ENCODE results near the gene TBC1D22A. TPM values are rescaled to one million over a fixed set of nuclear protein-coding genes. Genes with fewer than 3 reads are reported as not detected.
"Not testable (repeated sequence)": the region's sequence is repeated elsewhere in the genome, so short reads cannot be mapped to it uniquely, and the experiment has no call there.

The TBC1D22A gene
- total RNA-seq, 3 donors from 2014 or later, result 35.6 to 51.9 (median 41.8) TPM

- Histone ChIP-seq H3K36me3 (ENCODE audit: low read depth) (no peaks in the 10 kb centered on the region), H3K4me3 (no peak overlapping the region), H3K4me1 (ENCODE audit: low read depth) (peaks cover 67% of the 10 kb centered on the region)
Observed at GRCh38 chr22:46730568-46731245, 31.7 kb upstream of the TBC1D22A start.

GRCh38 chr22:46731246-46732040 lies 31.0 kb upstream of the TBC1D22A start:
- Histone ChIP-seq H3K9me3 (no peaks in the 10 kb centered on the region), H3K4me3 (no peak overlapping the region), H3K36me3 (ENCODE audit: low read depth) (no peaks in the 10 kb centered on the region), H3K4me1 (ENCODE audit: low read depth) (peaks cover 70% of the 10 kb centered on the region)
- intact Hi-C loops (cut with DNase I, micrococcal nuclease), result no loop called here
- no peak for TF ChIP-seq CTCF (IDR thresholded peaks at IDR 0.05)
- DNase-seq, result peak; percentile 74 to 81 (median 79)
- peak; percentile 76 for ATAC-seq

More at GRCh38 chr22:46730568-46731245, 31.7 kb upstream of the TBC1D22A start:
- no peak for TF ChIP-seq CTCF (IDR thresholded peaks at IDR 0.05)
- H3K9me3 ChIP-seq, result no peaks in the 10 kb centered on the region
- ATAC-seq (no peak), DNase-seq (no peak)
- intact Hi-C loops (cut with DNase I, micrococcal nuclease), result no loop called here

DNA sequence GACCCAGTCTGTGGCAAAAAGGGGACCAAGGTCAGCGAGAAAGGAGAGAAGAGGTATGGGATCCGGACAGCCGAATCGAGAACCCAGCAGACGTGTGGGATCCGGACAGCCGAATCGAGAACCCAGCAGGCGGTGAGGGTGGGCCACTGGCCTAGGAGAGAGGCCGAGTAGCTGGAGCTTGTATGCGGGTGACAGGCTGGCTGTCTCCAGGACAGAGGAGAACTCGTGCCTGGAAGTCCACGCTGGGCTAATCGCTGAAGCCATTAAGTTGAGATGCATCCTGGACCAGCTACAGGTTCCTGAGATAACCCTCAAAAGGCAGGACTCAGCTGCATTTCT lies 30.4 kb upstream of the TBC1D22A start:
- DNase-seq, result peak in 1 of 3 donors; percentile 49
- Histone ChIP-seq H3K4me1 (ENCODE audit: low read depth) (peaks cover 70% of the 10 kb centered on the region), H3K9me3 (no peaks in the 10 kb centered on the region), H3K36me3 (ENCODE audit: low read depth) (no peaks in the 10 kb centered on the region), H3K4me3 (no peak overlapping the region)
- intact Hi-C loops (cut with DNase I, micrococcal nuclease), result no loop called here
- TF ChIP-seq CTCF (IDR thresholded peaks at IDR 0.05), result no peak
- no peak for ATAC-seq

GRCh38 chr22:46732513-46732912 lies 29.9 kb upstream of the TBC1D22A start:
- Histone ChIP-seq H3K36me3 (ENCODE audit: low read depth) (no peaks in the 10 kb centered on the region), H3K9me3 (no peaks in the 10 kb centered on the region), H3K4me1 (ENCODE audit: low read depth) (peaks cover 71% of the 10 kb centered on the region), H3K4me3 (no peak overlapping the region)
- intact Hi-C loops (cut with DNase I, micrococcal nuclease), result no loop called here
- no peak for ATAC-seq
- DNase-seq, result peak in 1 of 3 donors; percentile 27
- no peak for TF ChIP-seq CTCF (IDR thresholded peaks at IDR 0.05)

DNA sequence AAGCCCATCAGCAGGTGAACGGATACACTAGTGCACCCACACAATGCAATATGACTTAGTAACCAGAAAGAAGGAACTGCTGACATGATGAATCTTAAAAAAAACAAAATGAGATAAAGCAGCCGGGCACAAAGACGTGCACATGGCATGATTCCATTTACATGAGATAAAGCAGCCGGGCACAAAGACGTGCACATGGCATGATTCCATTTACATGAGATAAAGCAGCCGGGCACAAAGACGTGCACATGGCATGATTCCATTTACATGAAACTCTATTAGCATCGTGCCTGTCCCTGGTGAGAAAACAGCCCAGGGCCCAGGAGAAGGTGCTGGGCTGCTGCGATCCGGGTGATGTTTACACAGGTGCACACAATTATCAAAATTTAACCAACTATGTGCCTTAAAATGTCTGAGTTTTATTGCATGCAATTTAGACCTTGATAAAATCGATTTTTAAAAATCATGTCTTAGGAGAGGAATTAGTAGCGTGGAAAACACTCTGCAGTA lies 28.2 kb upstream of the TBC1D22A start:
- ATAC-seq; H3K9me3 ChIP-seq; H3K4me3 ChIP-seq; H3K36me3 ChIP-seq (ENCODE audit: low read depth); intact Hi-C loops (cut with DNase I, micrococcal nuclease): not testable (repeated sequence)
- peaks cover 66% of the 10 kb centered on the region for H3K4me1 ChIP-seq (ENCODE audit: low read depth)
- peak in 1 of 3 donors; percentile 54 for DNase-seq
